Occipital lobe (tissue), 2 donors: ENCODE data around the gene KLF6. TPM values are rescaled to one million over a fixed set of nuclear protein-coding genes. Genes with fewer than 3 reads are reported as not detected.

Source experiments
- DNase-seq: peaks from one replicate; lab custom pipeline; 2025; lab: John Stamatoyannopoulos, UW
- total RNA-seq: library from RNA; depleted of rRNA; stranded (reverse); fragments of >200 nt; gene quantifications from one replicate; pipeline ENCODE4 v1.2.3, GENCODE V29; 2014

Gene KLF6
- total RNA-seq, 1 donor from 2014 or later, result 91.9 TPM

DNA sequence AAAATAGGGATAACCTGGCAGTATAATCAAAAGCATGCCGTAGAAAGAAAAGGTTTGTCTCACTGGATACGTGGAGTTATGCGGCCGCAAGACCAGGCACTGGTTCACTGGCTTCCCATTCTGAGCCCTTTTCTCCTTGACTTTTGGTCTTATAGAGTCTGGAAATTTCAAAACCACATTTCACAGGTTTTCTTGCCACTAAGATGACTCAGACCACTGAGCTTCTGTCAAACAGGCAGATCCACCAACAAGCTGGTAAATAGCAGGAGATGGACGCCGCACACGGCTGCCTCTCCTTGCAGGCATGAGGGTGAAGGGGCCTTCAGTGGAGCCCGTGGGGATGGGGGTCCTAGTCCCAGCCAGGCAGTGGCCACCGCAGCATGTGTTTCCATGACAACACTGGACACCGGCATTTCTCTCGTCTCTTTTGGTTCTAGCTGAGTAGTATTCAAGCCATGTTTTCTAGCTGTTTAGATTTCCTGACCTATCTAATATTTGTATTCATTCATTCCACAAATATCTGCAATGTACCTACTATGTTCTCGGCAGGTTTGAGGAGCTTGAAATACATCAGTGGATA, 55.5 kb downstream of the KLF6 start:
- no peak for DNase-seq

DNA sequence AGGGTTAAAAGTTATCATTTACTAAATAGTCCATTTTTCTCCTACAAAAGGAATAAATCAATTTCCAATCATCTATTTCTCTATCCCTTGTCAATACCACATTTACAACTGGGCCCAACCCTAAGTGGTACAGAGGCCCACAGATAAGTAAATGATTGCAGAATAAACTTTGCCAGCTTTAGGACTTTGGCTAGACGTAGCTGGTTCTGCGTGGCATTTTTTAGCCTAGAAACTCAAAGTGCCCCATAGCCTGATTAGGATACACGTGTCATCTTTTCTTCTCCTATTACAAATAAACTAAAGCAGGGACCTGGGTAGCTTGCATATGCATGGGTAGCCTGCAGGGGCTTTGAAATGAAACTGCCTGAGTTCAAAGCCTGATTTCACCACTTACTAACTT, 56.4 kb downstream of the KLF6 start:
- no peak for DNase-seq

DNA sequence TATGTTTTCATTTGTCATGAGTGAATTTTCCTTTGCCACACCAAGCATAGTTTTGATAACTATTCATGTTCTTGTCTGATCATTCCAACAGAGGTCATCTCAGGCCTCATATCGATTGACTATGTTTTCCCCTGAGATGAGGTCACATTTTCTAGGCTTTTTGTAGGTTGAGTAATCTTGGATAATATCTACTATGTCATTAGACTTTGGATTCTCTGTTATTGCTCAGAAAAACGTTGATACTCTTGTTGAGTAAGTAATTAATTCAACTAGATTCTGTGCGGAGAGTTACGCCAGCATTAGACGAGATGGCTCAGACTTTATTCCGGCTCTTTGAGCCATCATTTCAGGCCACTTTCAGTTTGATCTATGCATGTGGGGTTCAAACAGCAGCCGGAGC, 57.7 kb downstream of the KLF6 start:
- DNase-seq, result no peak
